GM18868 (cell line): Measurements from ENCODE around the gene STX1A.
"Not testable (repeated sequence)": the region's sequence is repeated elsewhere in the genome, so short reads cannot be mapped to it uniquely, and the experiment has no call there.

Experiments
- ATAC-seq: cut with Tn5 transposase; IDR thresholded peaks from one replicate; pipeline ENCODE4 v1.9.1; 2021; ENCODE audit warnings: mild to moderate bottlenecking, moderate library complexity; ENCODE audit not compliant: unreplicated experiment

The STX1A gene

GRCh38 chr7:73655309-73655708 is 64.2 kb downstream of the STX1A start:
- not testable (repeated sequence) for ATAC-seq

GRCh38 chr7:73652541-73652949 is 66.9 kb downstream of the STX1A start:
- ATAC-seq: no peak

DNA sequence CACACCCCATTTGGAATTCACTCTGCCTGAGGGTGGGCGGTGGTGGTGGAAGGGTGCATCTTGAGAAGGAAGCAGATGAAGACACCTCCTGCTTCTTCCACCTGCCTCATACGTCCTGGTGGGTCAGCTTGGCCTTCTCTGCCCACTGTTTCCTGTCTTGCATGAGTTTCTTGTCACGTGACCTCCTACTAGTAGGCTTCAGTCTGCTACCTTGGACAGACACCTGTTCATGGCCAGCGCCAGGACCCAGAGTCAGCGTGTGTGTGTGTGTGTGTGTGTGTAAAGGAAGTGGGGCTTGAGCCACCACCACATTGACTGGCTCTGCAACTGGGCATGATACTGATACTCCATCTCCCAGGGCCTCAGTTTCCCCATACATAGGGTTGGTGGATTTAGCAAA is 68.9 kb downstream of the STX1A start:
- ATAC-seq: no peak

- ATAC-seq: no peak
These were observed 69.9 kb downstream of the STX1A start for GRCh38 chr7:73649576-73649975.
